Astrocyte of the hippocampus (primary cell): ENCODE measurements around the gene TNIP3.

Source experiments
- DNase-seq: peaks from one replicate; pipeline ENCODE4 v3.0.0; 2011; ENCODE audit warnings: low read depth, low spot score

Gene TNIP3

GRCh38 chr4:121088867-121089266 lies 75.3 kb downstream of the TNIP3 start:
- DNase-seq, result no peak
